ENCODE data around the gene HAUS1. TPM values are rescaled to one million over a fixed set of nuclear protein-coding genes. Genes with fewer than 3 reads are reported as not detected.

The HAUS1 gene
- total and polyA plus RNA-seq, 2 experiments from 2014 or later = 163 to 216 TPM

DNA sequence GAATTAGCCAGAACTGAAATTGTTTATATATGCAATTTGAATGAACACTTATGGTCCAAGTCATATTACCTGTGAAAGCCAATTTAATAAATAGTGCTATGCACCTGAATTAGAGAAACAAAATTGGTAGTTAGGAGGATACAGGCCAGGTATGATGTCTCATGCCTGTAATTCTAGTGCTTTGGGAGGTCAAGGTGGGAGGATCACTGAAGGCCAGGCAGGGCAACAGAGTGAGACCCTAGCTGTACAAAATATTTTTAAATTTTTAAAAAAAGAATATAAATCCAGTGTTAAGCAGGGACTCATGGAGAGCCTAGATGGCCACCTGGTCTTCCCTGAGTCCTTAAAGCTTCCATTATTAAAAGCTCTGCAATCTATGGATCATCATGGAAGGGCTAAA is 24.8 kb upstream of the HAUS1 start (continued):
- TF ChIP-seq REST (IDR thresholded peaks at IDR 0.05; ENCODE audit: unreplicated experiment) = no peak
- TF ChIP-seq EZH2 (IDR thresholded peaks at IDR 0.05; ENCODE audit: low read depth, unreplicated experiment) = no peak
- TF ChIP-seq ZNF331 (CRISPR knock-in tag; IDR thresholded peaks at IDR 0.05; ENCODE audit: low read depth) = no peak
- no peak for TF ChIP-seq NANOG (IDR thresholded peaks at IDR 0.05; ENCODE audit: borderline replicate concordance)
- TF ChIP-seq STAT1 (IDR thresholded peaks at IDR 0.05; ENCODE audit: unreplicated experiment) = no peak
- no peak for TF ChIP-seq ZNF114 (CRISPR knock-in tag; IDR thresholded peaks at IDR 0.05)

DNA sequence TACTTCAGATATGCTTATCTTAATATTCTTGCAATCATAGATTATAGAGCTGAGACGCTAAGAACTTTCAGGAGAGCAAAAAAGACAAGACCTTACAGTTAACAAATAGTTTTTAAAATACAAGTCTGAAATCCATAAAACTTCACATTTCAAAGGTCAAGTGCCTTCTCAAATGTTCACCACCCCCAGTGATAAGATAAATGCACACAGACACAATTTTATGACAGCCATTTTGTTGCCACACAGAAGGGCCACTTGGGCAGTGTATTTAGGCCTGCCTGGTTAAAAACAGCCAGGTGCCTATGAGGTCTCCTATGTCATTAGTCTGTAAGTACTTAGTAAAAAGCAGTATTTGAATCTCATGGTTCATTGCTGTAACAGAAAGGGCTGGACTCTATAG is 24.0 kb upstream of the HAUS1 start:
- Histone ChIP-seq H3K9me2 (ENCODE audit: insufficient read depth) (no peaks in the 10 kb centered on the region), H4K20me1 (replicated peaks; ENCODE audit: insufficient read depth) (peaks cover 31% of the 10 kb centered on the region), H3K4me3 (no peak overlapping the region), H3K27ac (ENCODE audit: low read depth) (no peak overlapping the region), H3K36me3 (ENCODE audit: insufficient read depth) (peaks cover 56% of the 10 kb centered on the region), H3K4me2 (no peak overlapping the region), H3K79me2 (replicated peaks; ENCODE audit: insufficient read depth) (no peaks in the 10 kb centered on the region), H3F3A (replicated peaks; ENCODE audit: low read depth) (peaks cover 13% of the 10 kb centered on the region; the same call in 1 of the 2 replicates), H3K27me3 (ENCODE audit: insufficient read depth) (no peaks in the 10 kb centered on the region), H3K4me1 (ENCODE audit: insufficient read depth) (no peaks in the 10 kb centered on the region), H2AFZ (no peak overlapping the region)
- DNase-seq (ENCODE audit: low spot score) = no peak
- no peaks in the 10 kb centered on the region for H3K9me3 Mint-ChIP-seq
- no peaks in the 10 kb centered on the region for H3K4me1 Mint-ChIP-seq
- no peak for ATAC-seq
- H3K4me3 Mint-ChIP-seq = no peak overlapping the region
- no peak for TF ChIP-seq CREB1 (CRISPR knock-in tag; IDR thresholded peaks at IDR 0.05; ENCODE audit: low read depth)
- TF ChIP-seq ZNF331 (CRISPR knock-in tag; IDR thresholded peaks at IDR 0.05; ENCODE audit: low read depth) = no peak
- no peak for TF ChIP-seq EZH2phosphoT487 (IDR thresholded peaks at IDR 0.05; ENCODE audit: unreplicated experiment)
- no peak for TF ChIP-seq JUNB (IDR thresholded peaks at IDR 0.05; ENCODE audit: unreplicated experiment)
- peaks cover 2% of the 10 kb centered on the region for H3K27me3 Mint-ChIP-seq (ENCODE audit: insufficient read depth, low read depth, poor library complexity)
- no peak overlapping the region for H3K27ac Mint-ChIP-seq
- H3K36me3 Mint-ChIP-seq (ENCODE audit: low read depth) = peaks cover 67% of the 10 kb centered on the region

GRCh38 chr18:46084431-46084830 is 19.8 kb upstream of the HAUS1 start:
- Histone ChIP-seq H3K9me2 (ENCODE audit: insufficient read depth) (no peaks in the 10 kb centered on the region), H2AFZ (no peak overlapping the region), H3K79me2 (replicated peaks; ENCODE audit: insufficient read depth) (0 out of 2 replicates have a peak, but pooled peaks cover 6% of the 10 kb centered on the region), H3K27ac (ENCODE audit: low read depth) (no peak overlapping the region), H4K20me1 (replicated peaks; ENCODE audit: insufficient read depth) (peaks cover 22% of the 10 kb centered on the region), H3K4me3 (no peak overlapping the region), H3F3A (replicated peaks; ENCODE audit: low read depth) (peaks cover 12% of the 10 kb centered on the region; the same call in 1 of the 2 replicates), H3K4me2 (no peak overlapping the region), H3K4me1 (ENCODE audit: insufficient read depth) (no peaks in the 10 kb centered on the region), H3K36me3 (ENCODE audit: insufficient read depth) (peaks cover 91% of the 10 kb centered on the region), H3K27me3 (ENCODE audit: insufficient read depth) (no peaks in the 10 kb centered on the region)
- Mint-ChIP-seq H3K27ac (no peak overlapping the region), H3K36me3 (ENCODE audit: low read depth) (peaks cover 98% of the 10 kb centered on the region), H3K27me3 (ENCODE audit: insufficient read depth, low read depth, poor library complexity) (no peaks in the 10 kb centered on the region), H3K4me3 (no peak overlapping the region), H3K9me3 (no peaks in the 10 kb centered on the region), H3K4me1 (no peaks in the 10 kb centered on the region)
- ATAC-seq (no peak), DNase-seq (ENCODE audit: low spot score) (no peak)
- TF ChIP-seq CREB1 (CRISPR knock-in tag; IDR thresholded peaks at IDR 0.05; ENCODE audit: low read depth) (no peak), ZNF114 (CRISPR knock-in tag; IDR thresholded peaks at IDR 0.05) (no peak), REST (IDR thresholded peaks at IDR 0.05; ENCODE audit: unreplicated experiment) (no peak), JUNB (IDR thresholded peaks at IDR 0.05; ENCODE audit: unreplicated experiment) (no peak), POLR2AphosphoS5 (IDR thresholded peaks at IDR 0.05; ENCODE audit: low read depth) (no peak), NANOG (IDR thresholded peaks at IDR 0.05; ENCODE audit: borderline replicate concordance) (no peak), ETS1 (IDR thresholded peaks at IDR 0.05) (no peak), STAT1 (IDR thresholded peaks at IDR 0.05; ENCODE audit: unreplicated experiment) (no peak)

All from GM23338 (cell line).